PFSK-1 (cell line): Measurements from ENCODE around the gene FIBIN.

ENCODE experiments used
- FOXP2 ChIP-seq: optimal IDR thresholded peaks from 2 replicates; pipeline ENCODE3; 2011; ENCODE audit warnings: borderline replicate concordance, control low read depth, inconsistent platforms; ENCODE audit not compliant: insufficient read depth; ENCODE audit errors: extremely low read length, extremely low read depth
- POLR2AphosphoS5 ChIP-seq: IDR thresholded peaks from 2 replicates; pipeline ENCODE4 v1.6.1; 2012; ENCODE audit warnings: low read depth, mild to moderate bottlenecking, control low read depth, low read length, moderate library complexity
- SIN3A ChIP-seq: IDR thresholded peaks from 2 replicates; pipeline ENCODE4 v1.6.1; 2012; ENCODE audit warnings: mild to moderate bottlenecking, low read length, moderate library complexity, borderline replicate concordance; ENCODE audit not compliant: insufficient read depth
- TAF1 ChIP-seq: IDR thresholded peaks from 2 replicates; pipeline ENCODE4 v1.6.1; 2012; ENCODE audit warnings: low read length, control low read depth, borderline replicate concordance; ENCODE audit not compliant: insufficient read depth
- TF ChIP-seq, protein P1 (sequence below), 2 experiments: IDR thresholded peaks; 2 replicates each; pipeline versions ENCODE4 v1.6.1 to v1.8.0; 2011 to 2012; ENCODE audit warnings: low read depth in 2 of 2, low read length in 2 of 2, control low read depth in 1 of 2, inconsistent platforms in 1 of 2, mild to moderate bottlenecking in 1 of 2, moderate library complexity in 1 of 2; ENCODE audit not compliant: insufficient read depth in 1 of 2

DNA sequence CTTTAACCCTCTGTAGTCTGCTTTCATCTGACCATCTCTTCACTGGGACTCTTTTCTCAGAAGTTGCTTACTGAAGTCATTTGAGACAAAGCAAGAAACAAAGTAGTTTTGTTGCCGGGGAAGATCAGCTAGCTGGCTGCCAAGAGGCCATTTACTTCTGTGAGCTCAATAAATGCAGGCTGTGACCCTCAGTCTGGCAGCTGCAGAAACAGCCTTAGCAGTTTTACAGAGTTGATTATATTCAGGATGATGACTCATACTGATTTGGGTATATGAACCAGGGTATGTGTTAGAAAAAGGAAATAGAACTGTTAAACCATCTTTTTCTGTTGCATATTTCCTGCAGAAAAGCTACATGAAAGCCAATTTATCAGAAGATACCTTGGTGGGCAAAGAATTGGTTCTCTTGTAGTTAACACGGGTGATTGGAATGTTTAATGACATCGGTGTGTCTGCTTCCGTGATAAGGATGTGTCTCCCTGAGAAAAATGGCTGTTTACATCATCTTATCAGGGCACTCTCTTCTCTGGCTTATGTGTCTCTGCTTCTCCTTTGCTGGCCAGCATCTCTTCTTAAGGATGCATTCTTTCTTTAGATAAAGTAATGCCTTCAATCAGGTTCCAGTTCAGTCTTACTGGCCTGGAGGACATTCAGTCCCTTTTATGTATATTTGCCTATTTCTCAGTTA is 18.5 kb downstream of the FIBIN start:
- TF ChIP-seq, protein P1, sequence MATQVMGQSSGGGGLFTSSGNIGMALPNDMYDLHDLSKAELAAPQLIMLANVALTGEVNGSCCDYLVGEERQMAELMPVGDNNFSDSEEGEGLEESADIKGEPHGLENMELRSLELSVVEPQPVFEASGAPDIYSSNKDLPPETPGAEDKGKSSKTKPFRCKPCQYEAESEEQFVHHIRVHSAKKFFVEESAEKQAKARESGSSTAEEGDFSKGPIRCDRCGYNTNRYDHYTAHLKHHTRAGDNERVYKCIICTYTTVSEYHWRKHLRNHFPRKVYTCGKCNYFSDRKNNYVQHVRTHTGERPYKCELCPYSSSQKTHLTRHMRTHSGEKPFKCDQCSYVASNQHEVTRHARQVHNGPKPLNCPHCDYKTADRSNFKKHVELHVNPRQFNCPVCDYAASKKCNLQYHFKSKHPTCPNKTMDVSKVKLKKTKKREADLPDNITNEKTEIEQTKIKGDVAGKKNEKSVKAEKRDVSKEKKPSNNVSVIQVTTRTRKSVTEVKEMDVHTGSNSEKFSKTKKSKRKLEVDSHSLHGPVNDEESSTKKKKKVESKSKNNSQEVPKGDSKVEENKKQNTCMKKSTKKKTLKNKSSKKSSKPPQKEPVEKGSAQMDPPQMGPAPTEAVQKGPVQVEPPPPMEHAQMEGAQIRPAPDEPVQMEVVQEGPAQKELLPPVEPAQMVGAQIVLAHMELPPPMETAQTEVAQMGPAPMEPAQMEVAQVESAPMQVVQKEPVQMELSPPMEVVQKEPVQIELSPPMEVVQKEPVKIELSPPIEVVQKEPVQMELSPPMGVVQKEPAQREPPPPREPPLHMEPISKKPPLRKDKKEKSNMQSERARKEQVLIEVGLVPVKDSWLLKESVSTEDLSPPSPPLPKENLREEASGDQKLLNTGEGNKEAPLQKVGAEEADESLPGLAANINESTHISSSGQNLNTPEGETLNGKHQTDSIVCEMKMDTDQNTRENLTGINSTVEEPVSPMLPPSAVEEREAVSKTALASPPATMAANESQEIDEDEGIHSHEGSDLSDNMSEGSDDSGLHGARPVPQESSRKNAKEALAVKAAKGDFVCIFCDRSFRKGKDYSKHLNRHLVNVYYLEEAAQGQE (IDR thresholded peaks at IDR 0.05; ENCODE audit: insufficient read depth in 1 of 2, low read depth in 2 of 2, low read length in 2 of 2), result no peak
- TF ChIP-seq SIN3A (peak; percentile 20; the same call in 1 of the 2 replicates), POLR2AphosphoS5 (no peak), FOXP2 (no peak), TAF1 (no peak)
